PC-9 (cell line): ENCODE results near the gene DACH1.

Experiments used
- CTCF ChIP-seq: fragments of 200-600 bp; sonication (generic); conservative IDR thresholded peaks from 2 replicates; pipeline ENCODE4 v1.6.1; 2017; ENCODE audit warnings: mixed run types, antibody characterized with exemption, mild to moderate bottlenecking, moderate library complexity
- EZH2 ChIP-seq: fragments of 200-600 bp; sonication (generic); IDR thresholded peaks from 2 replicates; pipeline ENCODE4 v1.8.0; 2017; ENCODE audit warnings: antibody characterized with exemption, low read depth

GRCh38 chr13:71864094-71864985 is 2.7 kb downstream of the DACH1 start:
- TF ChIP-seq CTCF (no peak), EZH2 (no peak)
